ENCODE measurements around the gene AKNAD1.

Gene AKNAD1

GRCh38 chr1:108780937-108781574 lies 75.8 kb downstream of the AKNAD1 start:
- no peak for DNase-seq (ENCODE audit: low spot score)
- in situ Hi-C loops (cut with MboI; ENCODE audit: low sequenced_read_pairs, unreplicated experiment), result no loop called here
- TF ChIP-seq CTCF (IDR thresholded peaks at IDR 0.05; ENCODE audit: borderline replicate concordance, control extremely low read depth, extremely low read depth, insufficient read depth, missing control alignments), result no peak

GRCh38 chr1:108779455-108779854 lies 77.4 kb downstream of the AKNAD1 start:
- DNase-seq (ENCODE audit: low spot score), result no peak
- TF ChIP-seq CTCF (IDR thresholded peaks at IDR 0.05; ENCODE audit: borderline replicate concordance, control extremely low read depth, extremely low read depth, insufficient read depth, missing control alignments), result no peak
- in situ Hi-C loops (cut with MboI; ENCODE audit: low sequenced_read_pairs, unreplicated experiment), result no loop called here

- no peak for TF ChIP-seq CTCF (IDR thresholded peaks at IDR 0.05; ENCODE audit: borderline replicate concordance, control extremely low read depth, extremely low read depth, insufficient read depth, missing control alignments)
- in situ Hi-C loops (cut with MboI; ENCODE audit: low sequenced_read_pairs, unreplicated experiment), result no loop called here
- no peak for DNase-seq (ENCODE audit: low spot score)
These were observed 79.1 kb downstream of the AKNAD1 start for GRCh38 chr1:108777839-108778238.

- in situ Hi-C loops (cut with MboI; ENCODE audit: low sequenced_read_pairs, unreplicated experiment), result no loop called here
- no peak for DNase-seq (ENCODE audit: low spot score)
- no peak for TF ChIP-seq CTCF (IDR thresholded peaks at IDR 0.05; ENCODE audit: borderline replicate concordance, control extremely low read depth, extremely low read depth, insufficient read depth, missing control alignments)
These were observed 89.2 kb downstream of the AKNAD1 start for GRCh38 chr1:108767708-108768107.

GRCh38 chr1:108767115-108767514 lies 89.8 kb downstream of the AKNAD1 start:
- DNase-seq (ENCODE audit: low spot score), result no peak
- in situ Hi-C loops (cut with MboI; ENCODE audit: low sequenced_read_pairs, unreplicated experiment), result no loop called here
- TF ChIP-seq CTCF (IDR thresholded peaks at IDR 0.05; ENCODE audit: borderline replicate concordance, control extremely low read depth, extremely low read depth, insufficient read depth, missing control alignments), result no peak

All from GM13976 (cell line).